Liver (tissue), 9 donors: Measurements from ENCODE around the gene BHMT2. TPM values are rescaled to one million over a fixed set of nuclear protein-coding genes. Genes with fewer than 3 reads are reported as not detected.

Source experiments
- DNase-seq: peaks from one replicate; pipeline ENCODE4 v3.0.0-alpha.2; 2017; ENCODE audit warnings: low spot score
- H3K27ac ChIP-seq, 2 donors: one replicate each; pipeline ENCODE4 v1.7.0; 2013; ENCODE audit warnings: inconsistent platforms in 2 of 2, low read length in 2 of 2, control low read depth in 1 of 2, low read depth in 1 of 2, mild to moderate bottlenecking in 1 of 2
- H3K27me3 ChIP-seq, 4 donors: one replicate each; pipeline versions ENCODE4 v1.6.1 to v1.7.0; 2013; ENCODE audit warnings: low read length in 3 of 4, inconsistent platforms in 1 of 4, mild to moderate bottlenecking in 1 of 4, moderate library complexity in 1 of 4; ENCODE audit not compliant: control insufficient read depth in 4 of 4, insufficient read depth in 4 of 4
- H3K36me3 ChIP-seq, 4 donors: one replicate each; pipeline versions ENCODE4 v1.6.1 to v1.7.0; 2013; ENCODE audit warnings: low read length in 3 of 4, mild to moderate bottlenecking in 3 of 4, low read depth in 1 of 4, moderate library complexity in 1 of 4; ENCODE audit not compliant: control insufficient read depth in 4 of 4, insufficient read depth in 3 of 4
- H3K4me1 ChIP-seq, 4 donors: one replicate each; pipeline versions ENCODE4 v1.6.1 to v1.7.0; 2013; ENCODE audit warnings: low read length in 3 of 4, mild to moderate bottlenecking in 3 of 4, moderate library complexity in 1 of 4; ENCODE audit not compliant: control insufficient read depth in 4 of 4, insufficient read depth in 4 of 4
- H3K4me3 ChIP-seq, 3 donors: one replicate each; pipeline versions ENCODE4 v1.6.1 to v1.7.0; 2013; ENCODE audit warnings: low read length in 3 of 3, control low read depth in 1 of 3, low read depth in 1 of 3, mild to moderate bottlenecking in 1 of 3
- H3K9ac ChIP-seq, 2 donors: one replicate each; pipeline ENCODE4 v1.7.0; 2013; ENCODE audit warnings: low read length in 2 of 2, mild to moderate bottlenecking in 2 of 2, moderate library complexity in 2 of 2, control low read depth in 1 of 2, low read depth in 1 of 2
- H3K9me3 ChIP-seq, 4 donors: one replicate each; pipeline versions ENCODE4 v1.6.1 to v1.7.0; 2013; ENCODE audit warnings: low read length in 3 of 4; ENCODE audit not compliant: control insufficient read depth in 4 of 4
- ATF3 ChIP-seq: IDR thresholded peaks from 2 replicates; pipeline ENCODE4 v1.6.1; 2016; ENCODE audit warnings: antibody characterized with exemption
- CTCF ChIP-seq: fragments of 150-350 bp; IDR thresholded peaks from 2 replicates; pipeline ENCODE4 v1.5.1; 2017; ENCODE audit warnings: improper control_type of control experiment, low read depth, low read length; ENCODE audit not compliant: missing input control
- EGR1 ChIP-seq, 2 donors: IDR thresholded peaks; 2 replicates each; pipeline ENCODE4 v1.6.1; 2016 to 2018; ENCODE audit warnings: antibody characterized with exemption in 2 of 2, low read depth in 2 of 2
- FOXA1 ChIP-seq: IDR thresholded peaks from 2 replicates; pipeline ENCODE4 v1.6.1; 2016; ENCODE audit warnings: antibody characterized with exemption
- FOXA2 ChIP-seq: IDR thresholded peaks from 2 replicates; pipeline ENCODE4 v1.6.1; 2016; ENCODE audit warnings: antibody characterized with exemption
- HNF4A ChIP-seq, 2 donors: conservative IDR thresholded peaks; 2 replicates each; pipeline ENCODE4 v1.6.1; 2016; ENCODE audit warnings: antibody characterized with exemption in 2 of 2, mild to moderate bottlenecking in 2 of 2
- HNF4G ChIP-seq: IDR thresholded peaks from 2 replicates; pipeline ENCODE4 v1.6.1; 2016; ENCODE audit warnings: antibody characterized with exemption
- MAX ChIP-seq: IDR thresholded peaks from 2 replicates; pipeline ENCODE4 v1.6.1; 2016; ENCODE audit warnings: antibody characterized with exemption
- NR2F2 ChIP-seq: IDR thresholded peaks from 2 replicates; pipeline ENCODE4 v1.6.1; 2016; ENCODE audit warnings: antibody characterized with exemption
- RAD21 ChIP-seq, 2 donors: IDR thresholded peaks; 2 replicates each; pipeline ENCODE4 v1.6.1; 2016; ENCODE audit warnings: antibody characterized with exemption in 2 of 2, mild to moderate bottlenecking in 2 of 2
- RXRA ChIP-seq, 2 donors: IDR thresholded peaks; 2 replicates each; pipeline ENCODE4 v1.6.1; 2017 to 2018; ENCODE audit warnings: antibody characterized with exemption in 2 of 2, mild to moderate bottlenecking in 1 of 2
- SP1 ChIP-seq: IDR thresholded peaks from 2 replicates; pipeline ENCODE4 v1.6.1; 2018; ENCODE audit warnings: antibody characterized with exemption, mild to moderate bottlenecking
- TAF1 ChIP-seq: conservative IDR thresholded peaks from 2 replicates; pipeline ENCODE4 v1.6.1; 2016; ENCODE audit warnings: antibody characterized with exemption, mild to moderate bottlenecking
- YY1 ChIP-seq: IDR thresholded peaks from 2 replicates; pipeline ENCODE4 v1.6.1; 2016; ENCODE audit warnings: antibody characterized with exemption, mild to moderate bottlenecking
- ZBTB33 ChIP-seq: IDR thresholded peaks from 2 replicates; pipeline ENCODE4 v1.6.1; 2016; ENCODE audit warnings: antibody characterized with exemption
- WGBS: extraction: QIAGEN DNeasy Blood & Tissue Kit; methylation state at CpG from one replicate; pipeline ENCODE4 v1.1.7; 2013; 5-methylcytosine and 5-hydroxymethylcytosine counted together
- polyA plus RNA-seq, 2 donors: library from polyadenylated mRNA; stranded (reverse) in 1 of 2; unstranded in 1 of 2; fragments of 200-250 nt in 1 of 2; fragments of >200 nt in 1 of 2; fragmentation: Nextera tagmentation in 1 of 2; extraction: Ambion mirVana in 1 of 2; gene quantifications; one replicate each; pipeline versions ENCODE4 v1.2.1 to v1.2.3, GENCODE V29; 2013 to 2015
- total RNA-seq, 2 donors: library from RNA; depleted of rRNA; stranded (reverse); fragments of >200 nt; gene quantifications; one replicate each; pipeline ENCODE4 v1.2.3, GENCODE V29; 2014
- donor health status: healthy.
- donor health status: healthy.
- donor health status: healthy.
- donor health status: healthy.
- donor health status: healthy.

BHMT2 gene
- total and polyA plus RNA-seq, 4 donors = 62.3 to 374 (median 271) TPM

- H3K4me3 ChIP-seq = no peak overlapping the region
- no peaks in the 10 kb centered on the region for H3K27me3 ChIP-seq
- WGBS = 76% methylated on average over 5 of the region's 5 CpGs
- no peak for TF ChIP-seq ZBTB33
- no peak for TF ChIP-seq EGR1 (IDR thresholded peaks at IDR 0.05; ENCODE audit: low read depth in 2 of 2)
- TF ChIP-seq RAD21 (IDR thresholded peaks at IDR 0.05) = no peak
- no peak for TF ChIP-seq RXRA (IDR thresholded peaks at IDR 0.05)
- TF ChIP-seq NR2F2 = no peak
- TF ChIP-seq FOXA2 = no peak
- no peak for TF ChIP-seq HNF4G
- TF ChIP-seq SP1 = no peak
- TF ChIP-seq TAF1 = no peak
- no peak for TF ChIP-seq FOXA1
- no peak for TF ChIP-seq MAX
- TF ChIP-seq CTCF = no peak
- TF ChIP-seq ATF3 = no peak
- DNase-seq = no peak
- H3K9ac ChIP-seq = no peak overlapping the region
- no peak overlapping the region for H3K27ac ChIP-seq
- H3K9me3 ChIP-seq = peaks cover 0 to 3% (median 0%) of the 10 kb centered on the region in 4 donors
- H3K36me3 ChIP-seq = no peaks in the 10 kb centered on the region
- peaks cover 3 to 12% (median 8%) of the 10 kb centered on the region in 4 donors for H3K4me1 ChIP-seq
Measured at GRCh38 chr5:79135790-79136553, 66.4 kb downstream of the BHMT2 start.

GRCh38 chr5:79136618-79137017 lies 67.1 kb downstream of the BHMT2 start:
- Histone ChIP-seq H3K4me1 (peaks cover 3 to 12% (median 8%) of the 10 kb centered on the region in 4 donors), H3K36me3 (no peaks in the 10 kb centered on the region), H3K9ac (no peak overlapping the region), H3K9me3 (peaks cover 0 to 3% (median 0%) of the 10 kb centered on the region in 4 donors), H3K27ac (no peak overlapping the region), H3K27me3 (no peaks in the 10 kb centered on the region), H3K4me3 (no peak overlapping the region)
- no peak for DNase-seq
- WGBS = 40% methylated on average over 2 of the region's 2 CpGs
- no peak for TF ChIP-seq YY1
- TF ChIP-seq SP1 = no peak
- no peak for TF ChIP-seq TAF1
- TF ChIP-seq CTCF = no peak
- TF ChIP-seq MAX = no peak
- TF ChIP-seq HNF4G = no peak
- TF ChIP-seq HNF4A (conservative IDR thresholded peaks at IDR 0.05) = peak in 1 of 2 donors; percentile 24
- peak in 1 of 2 donors; percentile 9 for TF ChIP-seq RXRA (IDR thresholded peaks at IDR 0.05)

Other genes with a start within 250 kb of the BHMT2 start
- gene ARSB, start 84.5 kb upstream of the BHMT2 start, total RNA-seq = 10 to 100 TPM; 13.7 to 26.2 TPM
- gene ARSB, start 84.5 kb upstream of the BHMT2 start, polyA plus RNA-seq = 1 to 10 TPM; 3.5 to 3.7 TPM
- 100 to 1,000 TPM in 1 of 2 donors, 10 to 100 TPM in 1; 28.9 to 130 TPM for gene DMGDH, start 93 bp upstream of the BHMT2 start, total RNA-seq
- gene DMGDH, start 93 bp upstream of the BHMT2 start, polyA plus RNA-seq = 10 to 100 TPM; 39.4 to 57.6 TPM
- 100 to 1,000 TPM in 1 of 2 donors, 10 to 100 TPM in 1; 27.7 to 144 TPM for gene BHMT, start 42.0 kb downstream of the BHMT2 start, total RNA-seq
- 100 to 1,000 TPM in 1 of 2 donors, 10 to 100 TPM in 1; 88.3 to 197 TPM for gene BHMT, start 42.0 kb downstream of the BHMT2 start, polyA plus RNA-seq
- 1 to 10 TPM; 8.6 to 9.7 TPM for gene JMY, start 166.4 kb downstream of the BHMT2 start, total RNA-seq
- gene JMY, start 166.4 kb downstream of the BHMT2 start, polyA plus RNA-seq = 1 to 10 TPM; 2.4 to 3.8 TPM